ENCODE results near the gene ADGRA3.

Gene ADGRA3, protein sequence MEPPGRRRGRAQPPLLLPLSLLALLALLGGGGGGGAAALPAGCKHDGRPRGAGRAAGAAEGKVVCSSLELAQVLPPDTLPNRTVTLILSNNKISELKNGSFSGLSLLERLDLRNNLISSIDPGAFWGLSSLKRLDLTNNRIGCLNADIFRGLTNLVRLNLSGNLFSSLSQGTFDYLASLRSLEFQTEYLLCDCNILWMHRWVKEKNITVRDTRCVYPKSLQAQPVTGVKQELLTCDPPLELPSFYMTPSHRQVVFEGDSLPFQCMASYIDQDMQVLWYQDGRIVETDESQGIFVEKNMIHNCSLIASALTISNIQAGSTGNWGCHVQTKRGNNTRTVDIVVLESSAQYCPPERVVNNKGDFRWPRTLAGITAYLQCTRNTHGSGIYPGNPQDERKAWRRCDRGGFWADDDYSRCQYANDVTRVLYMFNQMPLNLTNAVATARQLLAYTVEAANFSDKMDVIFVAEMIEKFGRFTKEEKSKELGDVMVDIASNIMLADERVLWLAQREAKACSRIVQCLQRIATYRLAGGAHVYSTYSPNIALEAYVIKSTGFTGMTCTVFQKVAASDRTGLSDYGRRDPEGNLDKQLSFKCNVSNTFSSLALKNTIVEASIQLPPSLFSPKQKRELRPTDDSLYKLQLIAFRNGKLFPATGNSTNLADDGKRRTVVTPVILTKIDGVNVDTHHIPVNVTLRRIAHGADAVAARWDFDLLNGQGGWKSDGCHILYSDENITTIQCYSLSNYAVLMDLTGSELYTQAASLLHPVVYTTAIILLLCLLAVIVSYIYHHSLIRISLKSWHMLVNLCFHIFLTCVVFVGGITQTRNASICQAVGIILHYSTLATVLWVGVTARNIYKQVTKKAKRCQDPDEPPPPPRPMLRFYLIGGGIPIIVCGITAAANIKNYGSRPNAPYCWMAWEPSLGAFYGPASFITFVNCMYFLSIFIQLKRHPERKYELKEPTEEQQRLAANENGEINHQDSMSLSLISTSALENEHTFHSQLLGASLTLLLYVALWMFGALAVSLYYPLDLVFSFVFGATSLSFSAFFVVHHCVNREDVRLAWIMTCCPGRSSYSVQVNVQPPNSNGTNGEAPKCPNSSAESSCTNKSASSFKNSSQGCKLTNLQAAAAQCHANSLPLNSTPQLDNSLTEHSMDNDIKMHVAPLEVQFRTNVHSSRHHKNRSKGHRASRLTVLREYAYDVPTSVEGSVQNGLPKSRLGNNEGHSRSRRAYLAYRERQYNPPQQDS (N-terminal part only)

DNA sequence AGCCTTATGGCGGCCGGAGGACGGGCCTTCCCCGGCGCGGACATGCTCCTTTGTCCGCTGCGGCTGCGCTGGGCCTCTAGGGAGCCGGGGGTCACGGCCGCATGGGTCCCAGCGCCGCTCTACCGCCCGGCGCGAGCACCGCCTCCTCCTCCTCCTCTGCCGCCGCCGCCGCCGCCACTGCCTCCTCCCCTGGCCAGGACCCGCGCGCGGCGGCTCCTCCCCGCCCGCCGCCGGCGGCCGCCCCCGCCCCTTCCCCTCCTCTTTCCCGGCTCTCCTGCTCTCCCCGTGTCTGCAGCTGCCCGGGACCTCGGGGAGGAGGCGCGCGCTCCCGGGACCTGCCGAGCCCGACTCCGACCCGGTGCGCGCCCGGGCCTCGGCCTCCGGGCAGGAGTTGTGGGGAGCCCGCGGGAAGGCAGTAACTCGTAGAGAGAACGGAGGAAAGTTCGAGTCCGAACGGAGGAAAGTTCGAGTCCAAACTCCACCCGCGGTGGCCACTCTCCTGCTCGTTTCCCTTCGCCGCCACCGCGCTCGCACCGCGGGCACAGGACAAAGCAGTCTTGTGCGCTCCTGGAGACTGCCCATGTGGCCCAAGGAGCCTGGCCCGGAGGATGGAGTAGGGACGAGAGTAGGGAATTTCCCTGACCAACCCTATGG is at the start of gene ADGRA3:
ADGRA3 (minus strand) TSS at position 179 of the 654 bp plus-strand sequence. CDS start 282 bp downstream, outside the sequence.
- peak; percentile 80 for DNase-seq (ENCODE audit: low spot score)
- TF ChIP-seq, protein P1, sequence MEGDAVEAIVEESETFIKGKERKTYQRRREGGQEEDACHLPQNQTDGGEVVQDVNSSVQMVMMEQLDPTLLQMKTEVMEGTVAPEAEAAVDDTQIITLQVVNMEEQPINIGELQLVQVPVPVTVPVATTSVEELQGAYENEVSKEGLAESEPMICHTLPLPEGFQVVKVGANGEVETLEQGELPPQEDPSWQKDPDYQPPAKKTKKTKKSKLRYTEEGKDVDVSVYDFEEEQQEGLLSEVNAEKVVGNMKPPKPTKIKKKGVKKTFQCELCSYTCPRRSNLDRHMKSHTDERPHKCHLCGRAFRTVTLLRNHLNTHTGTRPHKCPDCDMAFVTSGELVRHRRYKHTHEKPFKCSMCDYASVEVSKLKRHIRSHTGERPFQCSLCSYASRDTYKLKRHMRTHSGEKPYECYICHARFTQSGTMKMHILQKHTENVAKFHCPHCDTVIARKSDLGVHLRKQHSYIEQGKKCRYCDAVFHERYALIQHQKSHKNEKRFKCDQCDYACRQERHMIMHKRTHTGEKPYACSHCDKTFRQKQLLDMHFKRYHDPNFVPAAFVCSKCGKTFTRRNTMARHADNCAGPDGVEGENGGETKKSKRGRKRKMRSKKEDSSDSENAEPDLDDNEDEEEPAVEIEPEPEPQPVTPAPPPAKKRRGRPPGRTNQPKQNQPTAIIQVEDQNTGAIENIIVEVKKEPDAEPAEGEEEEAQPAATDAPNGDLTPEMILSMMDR (IDR thresholded peaks at IDR 0.05; ENCODE audit: extremely low read depth, missing control alignments) = no peak

DNA sequence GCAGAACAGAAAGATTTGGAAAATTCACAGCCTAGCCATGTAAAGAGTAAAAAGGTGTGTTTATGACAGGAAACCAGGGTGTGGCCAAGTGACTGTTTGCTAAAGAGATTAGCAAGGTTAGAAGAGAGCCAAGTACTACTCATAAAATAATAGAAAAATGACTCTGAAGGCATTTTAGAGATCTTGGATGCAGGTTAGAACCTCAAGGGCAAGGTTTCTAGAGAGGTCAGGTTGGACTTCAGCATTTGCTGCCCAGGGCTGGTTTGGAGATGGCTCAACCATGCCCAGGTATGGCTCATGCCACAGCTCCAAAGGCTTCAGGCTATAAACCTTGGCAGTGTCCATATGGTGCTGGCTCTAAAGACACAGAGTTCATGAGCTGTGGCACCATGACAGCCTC is 40.6 kb upstream of the ADGRA3 start:
- DNase-seq (ENCODE audit: low spot score) = no peak

DNA sequence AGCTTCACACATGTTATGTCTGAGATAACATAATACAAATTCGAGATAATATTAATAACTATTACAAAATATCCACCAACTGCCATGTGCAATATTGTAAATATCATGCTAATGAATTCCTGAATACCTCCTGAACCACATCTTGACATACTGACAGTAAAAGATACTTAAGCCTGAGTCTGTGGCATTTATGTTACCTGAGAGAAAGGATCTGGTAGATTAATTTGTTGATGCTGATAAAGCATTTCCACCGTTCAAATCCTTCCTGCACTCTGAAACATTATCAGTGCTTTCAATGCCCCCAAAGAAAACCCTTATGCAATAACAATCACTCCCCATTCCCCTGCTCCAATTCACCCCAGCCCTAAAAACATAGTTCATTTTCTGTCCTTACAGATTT is 38.8 kb upstream of the ADGRA3 start:
- TF ChIP-seq, protein P1 (IDR thresholded peaks at IDR 0.05; ENCODE audit: extremely low read depth, missing control alignments) = no peak
- DNase-seq (ENCODE audit: low spot score) = no peak

More for the DNA sequence above, 40.6 kb upstream of the ADGRA3 start:
- TF ChIP-seq, protein P1 (IDR thresholded peaks at IDR 0.05; ENCODE audit: extremely low read depth, missing control alignments) = no peak

DNA sequence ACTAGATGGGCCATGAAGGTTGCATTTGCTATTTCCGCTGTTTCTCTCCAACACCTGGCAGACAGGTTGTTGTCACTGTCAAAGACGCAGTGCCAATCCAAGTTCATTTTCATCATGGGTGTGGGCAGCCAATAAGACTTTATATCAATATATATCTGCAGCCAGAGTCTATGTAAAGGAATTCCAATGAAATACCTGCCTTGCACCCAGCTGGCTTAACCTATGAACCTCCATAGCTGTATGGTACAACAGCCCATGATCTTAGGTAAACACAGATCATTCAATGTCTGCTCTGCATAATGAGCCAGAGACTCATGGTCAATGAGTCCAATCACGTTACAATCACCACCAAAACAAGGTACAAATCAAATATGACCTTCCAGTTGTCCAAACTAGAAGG is 37.7 kb upstream of the ADGRA3 start:
- no peak for DNase-seq (ENCODE audit: low spot score)
- TF ChIP-seq, protein P1 (IDR thresholded peaks at IDR 0.05; ENCODE audit: extremely low read depth, missing control alignments) = no peak

DNA sequence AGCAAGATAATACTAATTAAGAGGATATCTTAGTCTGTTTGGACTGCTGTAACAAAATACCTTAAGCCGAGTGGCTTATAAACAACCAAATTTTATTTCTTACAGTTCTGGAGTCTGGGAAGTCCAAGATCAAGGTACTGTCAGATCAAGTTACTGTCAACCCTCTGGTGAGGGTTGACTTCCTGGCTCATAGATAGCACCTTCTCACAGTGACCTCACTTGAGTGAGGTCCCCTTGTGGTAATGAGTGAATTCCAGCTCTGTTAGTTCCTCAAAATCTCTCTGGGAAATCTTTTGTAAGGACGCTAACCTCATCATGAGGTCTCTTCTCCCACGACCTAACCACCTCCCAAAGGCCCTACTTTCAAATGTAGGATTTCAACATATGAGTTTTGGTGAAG is 36.9 kb upstream of the ADGRA3 start:
- DNase-seq (ENCODE audit: low spot score) = no peak
- TF ChIP-seq, protein P1 (IDR thresholded peaks at IDR 0.05; ENCODE audit: extremely low read depth, missing control alignments) = no peak

DNA sequence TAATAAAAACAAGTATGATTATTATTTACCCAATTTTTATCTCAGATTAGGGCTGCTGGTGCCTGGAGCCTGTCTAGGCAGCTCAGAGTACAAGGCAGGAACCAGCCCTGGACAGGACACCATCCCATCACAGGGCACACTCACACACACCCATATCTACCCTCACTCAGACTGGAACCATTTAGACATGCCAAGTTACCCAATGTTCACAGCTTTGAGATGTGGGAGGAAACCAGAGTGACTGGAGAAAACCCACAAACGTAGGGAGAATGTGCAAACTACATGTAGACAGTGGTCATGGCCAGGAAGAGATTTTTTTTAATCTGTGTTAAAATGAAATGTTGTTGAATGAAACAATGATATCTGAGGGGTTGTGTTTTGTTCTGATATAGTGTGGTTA is 35.7 kb upstream of the ADGRA3 start:
- no peak for DNase-seq (ENCODE audit: low spot score)
- TF ChIP-seq, protein P1 (IDR thresholded peaks at IDR 0.05; ENCODE audit: extremely low read depth, missing control alignments) = no peak
